PC-9 (cell line): Measurements from ENCODE around the gene MAPK12. TPM values are rescaled to one million over a fixed set of nuclear protein-coding genes. Genes with fewer than 3 reads are reported as not detected.

Experiments
- BruUV-seq: library from RNA; stranded (reverse); fragments of 400-500 nt; replicated peaks from 2 replicates; lab custom pipeline; 2021; lab: Mats Ljungman, UMichigan
- CTCF ChIA-PET: fragments of 300-600 bp; sonication (Branson Sonifier 250); formaldehyde crosslinking; loops from one replicate; lab custom pipeline; 2022; ENCODE audit warnings: antibody characterized with exemption; lab: Charles Lee
- POLR2A ChIA-PET: fragments of 300-600 bp; sonication (Branson Sonifier 250); formaldehyde crosslinking; loops from one replicate; lab custom pipeline; 2022; ENCODE audit warnings: antibody characterized with exemption; ENCODE audit not compliant: unreplicated experiment; lab: Charles Lee
- DNase-seq, 2 experiments: peaks; one replicate each; pipeline versions ENCODE4 v3.0.0 to v3.0.0-alpha.2; 2015 to 2022; ENCODE audit warnings: mixed read lengths in 1 of 2
- H2AFZ ChIP-seq: fragments of 200-600 bp; sonication (generic); 2 replicates; pipeline ENCODE4 v1.8.1; 2017; ENCODE audit warnings: antibody characterized with exemption
- H3F3A ChIP-seq: fragments of 200-600 bp; sonication (generic); 2 replicates; pipeline ENCODE4 v1.8.1; 2017; ENCODE audit warnings: antibody characterized with exemption, mild to moderate bottlenecking, low read depth; ENCODE audit not compliant: insufficient read depth
- H3K27ac ChIP-seq: fragments of 200-600 bp; sonication (generic); 2 replicates; pipeline ENCODE4 v1.6.1; 2016; ENCODE audit warnings: mixed run types
- H3K27me3 ChIP-seq: fragments of 200-600 bp; sonication (generic); 2 replicates; pipeline ENCODE4 v1.6.1; 2016; ENCODE audit warnings: low read depth, mixed run types; ENCODE audit not compliant: insufficient read depth
- H3K36me3 ChIP-seq: fragments of 200-600 bp; sonication (generic); 2 replicates; pipeline ENCODE4 v1.6.1; 2016; ENCODE audit warnings: low read depth, mixed run types
- H3K4me1 ChIP-seq: fragments of 200-600 bp; sonication (generic); replicated peaks from 2 replicates; pipeline ENCODE4 v1.6.1; 2016; ENCODE audit warnings: mixed run types; ENCODE audit not compliant: insufficient read depth
- H3K4me2 ChIP-seq: fragments of 200-600 bp; sonication (generic); 2 replicates; pipeline ENCODE4 v1.6.1; 2017; ENCODE audit warnings: mixed run types
- H3K4me3 ChIP-seq: fragments of 200-600 bp; sonication (generic); 2 replicates; pipeline ENCODE4 v1.6.1; 2016; ENCODE audit warnings: mixed run types
- H3K79me2 ChIP-seq: fragments of 200-600 bp; sonication (generic); 2 replicates; pipeline ENCODE4 v1.6.1; 2017; ENCODE audit warnings: low read depth, mixed run types
- H3K9me2 ChIP-seq: fragments of 200-600 bp; sonication (generic); 2 replicates; pipeline ENCODE4 v1.8.1; 2017; ENCODE audit warnings: mild to moderate bottlenecking; ENCODE audit not compliant: insufficient read depth
- H3K9me3 ChIP-seq: fragments of 200-600 bp; sonication (generic); 2 replicates; pipeline ENCODE4 v1.8.1; 2016; ENCODE audit warnings: low read depth; ENCODE audit not compliant: insufficient read depth
- H4K20me1 ChIP-seq: fragments of 200-600 bp; sonication (generic); 2 replicates; pipeline ENCODE4 v1.8.1; 2017; ENCODE audit not compliant: insufficient read depth
- CTCF ChIP-seq: fragments of 200-600 bp; sonication (generic); conservative IDR thresholded peaks from 2 replicates; pipeline ENCODE4 v1.6.1; 2017; ENCODE audit warnings: mixed run types, antibody characterized with exemption, mild to moderate bottlenecking, moderate library complexity
- EZH2 ChIP-seq: fragments of 200-600 bp; sonication (generic); IDR thresholded peaks from 2 replicates; pipeline ENCODE4 v1.8.0; 2017; ENCODE audit warnings: antibody characterized with exemption, low read depth
- intact Hi-C: fragments of 100-400 bp; cut with micrococcal nuclease; formaldehyde crosslinking; loops from one replicate; pipeline ENCODE4 v1.10.0; 2022; ENCODE audit not compliant: unreplicated experiment
- total RNA-seq: library from RNA; stranded (reverse); gene quantifications from 2 replicates; pipeline ENCODE4 v1.2.3, GENCODE V29; 2021

The MAPK12 gene
- total RNA-seq, 1 experiment from 2014 or later = 48.5 TPM

DNA sequence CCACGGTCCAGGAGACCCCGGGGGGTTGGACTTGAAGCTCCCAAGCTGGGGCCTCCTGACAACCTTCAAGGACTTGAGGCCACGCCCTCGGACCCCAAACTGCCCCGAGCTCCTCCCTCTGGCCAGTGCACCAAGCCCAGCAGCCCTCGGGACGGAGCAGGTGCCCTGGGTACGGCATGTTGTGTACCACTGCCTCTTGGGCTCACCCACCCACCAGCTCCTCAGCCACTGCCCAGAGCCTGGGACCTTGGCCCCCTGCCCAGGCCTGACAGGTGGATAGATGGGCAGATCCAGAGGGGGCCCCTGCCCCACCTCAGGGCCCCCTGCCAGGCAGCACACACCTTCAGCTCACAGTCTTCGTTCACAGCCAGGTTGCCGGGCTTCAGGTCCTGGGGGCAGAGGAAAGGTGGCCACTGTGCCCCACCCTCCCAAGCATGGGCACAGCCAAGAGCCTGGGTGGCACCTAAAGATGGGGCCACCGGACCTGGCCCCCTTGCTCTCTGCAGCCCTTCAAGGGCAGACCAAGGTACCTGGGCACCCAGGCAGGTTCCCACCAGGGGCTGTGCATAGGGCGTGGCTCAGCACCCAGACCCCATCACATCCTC lies 5.1 kb downstream of the MAPK12 start:
- peaks cover 18% of the 10 kb centered on the region for H4K20me1 ChIP-seq
- H3K9me3 ChIP-seq = no peaks in the 10 kb centered on the region
- H3K27me3 ChIP-seq = no peaks in the 10 kb centered on the region
- H3K27ac ChIP-seq = no peak overlapping the region
- no peak overlapping the region for H3K4me3 ChIP-seq
- DNase-seq = no peak
- CTCF ChIA-PET = no interaction called here
- H3K4me2 ChIP-seq = no peak overlapping the region
- POLR2A ChIA-PET = no interaction called here
- H3F3A ChIP-seq = peaks cover 40% of the 10 kb centered on the region; the same call in 1 of the 2 replicates
- H3K79me2 ChIP-seq = peaks cover 23% of the 10 kb centered on the region
- no peak overlapping the region for H2AFZ ChIP-seq
- peaks cover 11% of the 10 kb centered on the region; the same call in 1 of the 2 replicates for H3K4me1 ChIP-seq
- no TSS peak for BruUV-seq
- intact Hi-C loops = no loop called here
- no peaks in the 10 kb centered on the region for H3K9me2 ChIP-seq
- 0 out of 2 replicates have a peak, but pooled peaks cover 3% of the 10 kb centered on the region for H3K36me3 ChIP-seq
- TF ChIP-seq CTCF (no peak), EZH2 (no peak)

DNA sequence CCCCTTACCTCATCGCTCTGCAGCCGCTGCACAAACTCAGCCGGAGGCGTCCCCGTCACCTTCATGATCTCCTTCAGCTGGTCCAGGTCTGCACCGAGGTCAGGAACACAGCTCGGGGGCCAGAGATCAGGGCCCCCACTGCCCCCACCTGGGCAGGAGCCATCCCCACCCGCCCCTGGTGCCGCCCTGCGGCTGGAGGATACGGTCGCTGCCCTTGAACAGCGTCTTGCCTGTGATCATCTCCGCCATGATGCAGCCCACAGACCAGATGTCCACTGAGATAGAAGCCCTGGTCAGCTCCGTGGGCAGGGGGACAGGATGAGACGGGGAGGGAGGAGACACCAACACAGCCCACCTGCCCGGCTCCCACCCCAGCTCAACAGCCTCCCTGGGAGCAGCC lies 5.9 kb downstream of the MAPK12 start:
- Histone ChIP-seq H3K4me2 (no peak overlapping the region), H3K9me2 (no peaks in the 10 kb centered on the region), H3F3A (peaks cover 44% of the 10 kb centered on the region; the same call in 1 of the 2 replicates), H3K27me3 (no peaks in the 10 kb centered on the region), H3K27ac (no peak overlapping the region), H2AFZ (no peak overlapping the region), H3K4me1 (peaks cover 11% of the 10 kb centered on the region; the same call in 1 of the 2 replicates), H3K4me3 (no peak overlapping the region), H3K9me3 (no peaks in the 10 kb centered on the region), H3K79me2 (peaks cover 23% of the 10 kb centered on the region), H3K36me3 (0 out of 2 replicates have a peak, but pooled peaks cover 3% of the 10 kb centered on the region), H4K20me1 (peaks cover 19% of the 10 kb centered on the region)
- ChIA-PET CTCF (no interaction called here), POLR2A (no interaction called here)
- BruUV-seq = no TSS peak
- no peak for DNase-seq
- intact Hi-C loops = no loop called here
- no peak for TF ChIP-seq CTCF
- no peak for TF ChIP-seq EZH2

DNA sequence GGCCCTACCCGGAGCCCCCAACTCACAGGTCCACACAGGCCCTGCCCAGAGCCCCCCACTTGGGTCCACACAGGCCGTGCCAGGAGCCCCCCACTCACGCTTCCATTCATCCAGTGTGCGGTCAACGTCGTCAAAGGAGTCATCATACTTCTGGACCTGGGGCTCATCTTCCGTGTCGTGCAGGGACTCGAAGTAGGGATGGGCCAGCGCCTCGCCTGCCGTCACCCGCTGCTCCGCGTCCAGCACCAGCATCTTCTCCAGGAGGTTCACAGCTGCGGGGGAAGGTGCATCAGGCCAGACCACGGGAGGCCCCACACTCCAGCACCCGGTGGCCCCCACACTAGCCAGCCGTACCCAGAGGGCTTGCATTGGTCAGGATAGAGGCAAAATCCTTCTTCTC lies 6.4 kb downstream of the MAPK12 start:
- H3K27me3 ChIP-seq = no peaks in the 10 kb centered on the region
- H2AFZ ChIP-seq = no peak overlapping the region
- intact Hi-C loops = no loop called here
- DNase-seq = no peak
- peaks cover 19% of the 10 kb centered on the region for H4K20me1 ChIP-seq
- no peak overlapping the region for H3K4me3 ChIP-seq
- TF ChIP-seq CTCF (no peak), EZH2 (no peak)
- H3K4me2 ChIP-seq = no peak overlapping the region
- peaks cover 21% of the 10 kb centered on the region for H3K79me2 ChIP-seq
- ChIA-PET POLR2A (no interaction called here), CTCF (no interaction called here)
- H3K36me3 ChIP-seq = 0 out of 2 replicates have a peak, but pooled peaks cover 3% of the 10 kb centered on the region
- H3K4me1 ChIP-seq = peaks cover 10% of the 10 kb centered on the region
- H3K9me2 ChIP-seq = no peaks in the 10 kb centered on the region
- no peak overlapping the region for H3K27ac ChIP-seq
- H3F3A ChIP-seq = peaks cover 44% of the 10 kb centered on the region; the same call in 1 of the 2 replicates
- BruUV-seq = no TSS peak
- no peaks in the 10 kb centered on the region for H3K9me3 ChIP-seq
